Hippocampal formation (tissue), 2 donors: ENCODE data around the gene HNRNPA2B1.
"Not testable (repeated sequence)": the region's sequence is repeated elsewhere in the genome, so short reads cannot be mapped to it uniquely, and the experiment has no call there.

Source experiments
- DNase-seq, 2 donors: peaks; one replicate each; lab custom pipeline; 2025; lab: John Stamatoyannopoulos, UW

HNRNPA2B1 gene

DNA sequence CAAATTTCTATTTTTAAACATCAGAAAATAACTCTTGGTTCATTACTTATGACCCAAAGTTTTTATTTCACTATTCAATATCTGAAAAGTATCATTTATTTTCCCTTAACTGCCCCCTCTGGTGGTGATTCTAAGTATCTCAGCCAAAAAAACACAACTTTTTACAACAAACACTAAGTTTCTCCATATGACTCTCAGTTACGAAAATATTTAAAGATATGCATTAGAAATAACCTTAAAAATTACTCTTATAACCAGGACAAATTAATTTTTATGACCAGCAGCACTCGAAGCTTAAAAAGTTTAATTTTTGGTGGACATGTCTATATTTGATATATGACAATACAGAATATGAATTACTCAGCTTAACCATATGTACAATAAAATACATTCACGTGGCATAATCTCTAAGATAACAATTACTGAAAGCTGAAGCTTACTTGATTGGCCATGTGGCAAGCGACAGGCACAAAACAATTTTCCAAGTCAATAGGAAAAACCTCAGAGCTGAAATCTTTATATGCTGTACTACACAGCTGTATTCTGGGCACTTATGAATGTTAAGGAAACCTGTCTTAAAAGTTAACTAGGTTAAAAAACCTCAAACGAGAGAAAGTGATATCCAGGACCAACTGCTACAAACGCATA lies 2.3 kb downstream of the HNRNPA2B1 start:
- DNase-seq: no peak

DNA sequence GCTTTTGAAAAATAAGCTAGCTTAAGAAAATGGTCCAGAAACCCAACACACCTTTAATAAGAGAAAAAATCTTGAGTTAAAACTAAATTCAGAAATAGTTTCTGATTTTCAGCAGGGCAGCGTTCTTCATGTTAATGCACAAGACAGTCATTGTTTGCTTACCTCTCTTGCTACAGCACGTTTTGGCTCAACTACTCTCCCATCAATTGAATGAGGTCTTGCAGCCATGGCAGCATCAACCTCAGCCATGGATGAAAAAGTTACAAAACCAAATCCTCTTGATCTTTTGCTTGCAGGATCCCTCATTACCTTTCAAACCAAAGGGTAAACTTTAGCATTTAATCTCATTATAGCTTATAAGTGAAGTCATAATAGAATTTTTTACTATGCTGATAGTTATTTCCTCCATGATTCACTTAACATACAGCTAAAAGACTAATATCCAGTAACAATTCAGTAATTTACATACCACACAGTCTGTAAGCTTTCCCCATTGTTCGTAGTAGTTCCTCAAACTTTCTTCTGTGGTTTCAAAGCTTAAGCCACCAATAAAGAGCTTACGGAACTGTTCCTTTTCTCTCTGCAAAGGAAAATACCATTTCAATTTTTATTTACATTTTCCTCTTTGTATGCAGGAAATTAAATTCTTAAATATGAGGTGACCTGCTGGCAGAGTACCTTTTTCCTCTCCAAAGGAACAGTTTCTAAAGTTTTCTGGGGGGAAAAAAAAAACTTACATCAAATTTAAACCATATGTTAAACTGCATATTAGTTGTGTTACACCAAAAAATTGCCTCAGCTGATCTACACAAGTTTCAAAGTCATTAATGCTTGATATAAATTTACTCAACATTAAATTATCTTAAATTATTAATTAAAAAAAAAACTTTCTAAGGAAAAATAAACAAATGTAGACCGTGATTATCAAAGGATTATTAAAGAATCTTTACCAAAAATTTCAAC lies 3.1 kb downstream of the HNRNPA2B1 start:
- DNase-seq: no peak

DNA sequence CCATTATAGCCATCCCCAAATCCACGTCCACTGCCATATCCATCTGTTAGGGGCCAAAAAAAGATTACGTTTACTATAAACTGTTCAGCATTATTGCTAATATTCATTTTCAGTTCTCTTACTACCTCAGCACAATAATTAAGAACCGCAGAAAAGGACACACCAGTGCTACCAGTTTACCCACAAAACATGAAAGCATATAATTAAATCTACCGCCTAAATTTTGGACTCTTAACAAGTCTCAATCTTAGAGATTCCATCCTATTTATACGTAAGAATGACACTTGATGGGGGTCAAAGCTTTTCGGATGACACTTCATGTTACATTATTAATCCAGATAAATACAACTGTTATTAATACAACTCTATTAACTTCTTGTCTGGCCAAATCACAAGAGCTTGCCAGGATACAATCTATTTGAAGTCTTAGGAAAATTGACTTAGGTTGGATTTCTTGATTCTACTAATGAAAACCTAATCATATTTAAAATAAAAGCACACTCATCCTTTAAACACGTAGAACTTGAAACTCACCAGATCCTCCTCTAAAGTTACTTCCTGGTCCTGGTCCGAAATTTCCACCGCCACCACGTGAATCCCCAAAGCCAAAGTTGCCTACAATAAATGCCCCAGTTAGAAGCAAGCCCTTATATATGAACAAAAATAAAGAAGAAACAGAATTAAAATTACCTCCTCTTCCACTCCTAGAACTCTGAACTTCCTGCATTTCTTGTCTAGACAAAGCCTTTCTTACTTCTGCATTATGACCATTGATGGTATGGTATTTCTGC lies 4.5 kb downstream of the HNRNPA2B1 start:
- DNase-seq: no peak

DNA sequence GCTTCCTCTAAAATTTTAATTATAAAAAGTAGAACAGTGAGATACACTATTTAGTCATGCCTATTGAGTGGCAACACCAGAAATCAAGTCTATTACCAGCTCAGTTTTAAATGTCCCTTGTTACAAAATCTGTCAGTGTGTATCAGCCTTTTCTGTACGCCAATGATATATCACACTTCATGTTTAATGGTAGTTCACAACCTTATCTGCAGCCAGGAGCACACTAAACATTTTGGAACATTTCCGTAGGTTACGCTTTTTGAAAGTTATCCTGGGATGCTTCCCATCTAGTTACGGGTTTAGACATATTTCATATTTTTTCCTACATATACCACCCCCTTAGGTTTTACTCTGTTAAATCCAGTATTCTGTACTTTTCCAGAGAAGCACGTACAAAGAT lies 5.4 kb downstream of the HNRNPA2B1 start:
- DNase-seq: no peak

DNA sequence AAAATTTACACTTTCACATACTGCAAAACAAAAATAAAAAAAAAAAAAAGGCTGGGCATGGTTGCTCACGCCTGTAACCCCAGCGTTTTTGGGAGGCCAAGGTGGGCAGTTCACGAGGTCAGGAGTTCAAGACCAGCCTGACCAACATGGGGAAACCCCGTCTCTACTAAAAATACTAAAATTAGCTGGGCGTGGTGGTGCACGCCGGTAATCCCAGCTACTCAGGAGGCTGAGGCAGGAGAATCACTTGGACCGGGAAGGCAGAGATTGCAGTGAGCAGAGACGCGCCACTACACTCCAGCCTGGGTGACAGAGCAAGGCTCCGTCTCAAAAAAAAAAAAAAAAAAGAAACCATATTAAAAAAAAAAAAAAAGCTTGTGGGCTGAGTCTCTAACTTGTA lies 5.8 kb downstream of the HNRNPA2B1 start:
- DNase-seq: not testable (repeated sequence)

DNA sequence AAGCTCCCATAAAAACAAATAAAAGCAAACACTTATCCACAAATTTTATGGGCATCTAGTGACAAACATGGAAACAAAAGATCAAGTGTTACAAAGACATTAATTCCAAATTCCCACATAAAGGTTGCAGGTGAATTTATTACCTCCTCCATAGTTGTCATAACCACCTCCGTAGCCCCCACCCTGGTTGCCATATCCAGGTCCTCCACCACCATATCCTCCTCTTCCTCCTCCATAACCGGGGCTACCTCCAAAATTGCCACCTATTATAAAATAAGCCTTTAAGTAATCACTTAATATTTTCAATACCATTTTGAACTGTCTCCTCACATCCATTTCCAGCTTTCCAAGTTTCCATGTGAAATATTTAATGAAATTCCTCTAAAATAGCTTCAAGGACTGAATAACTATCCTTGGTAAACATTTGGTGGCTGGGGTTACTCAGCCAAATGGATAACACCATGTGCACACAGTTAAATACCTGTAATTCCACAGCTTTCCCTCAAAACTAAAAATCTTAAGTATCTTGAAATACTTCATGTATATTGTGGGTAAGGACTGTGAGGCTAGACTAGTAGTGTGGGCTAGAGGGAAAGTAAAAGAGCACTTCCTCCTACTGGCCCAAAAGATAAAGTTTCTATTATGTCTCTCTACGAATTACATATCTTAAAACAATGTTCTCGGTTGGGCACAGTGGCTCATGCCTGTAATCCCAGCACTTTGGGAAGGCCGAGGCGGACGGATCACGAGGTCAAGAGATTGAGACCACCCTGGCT lies 6.9 kb downstream of the HNRNPA2B1 start:
- no peak for DNase-seq

DNA sequence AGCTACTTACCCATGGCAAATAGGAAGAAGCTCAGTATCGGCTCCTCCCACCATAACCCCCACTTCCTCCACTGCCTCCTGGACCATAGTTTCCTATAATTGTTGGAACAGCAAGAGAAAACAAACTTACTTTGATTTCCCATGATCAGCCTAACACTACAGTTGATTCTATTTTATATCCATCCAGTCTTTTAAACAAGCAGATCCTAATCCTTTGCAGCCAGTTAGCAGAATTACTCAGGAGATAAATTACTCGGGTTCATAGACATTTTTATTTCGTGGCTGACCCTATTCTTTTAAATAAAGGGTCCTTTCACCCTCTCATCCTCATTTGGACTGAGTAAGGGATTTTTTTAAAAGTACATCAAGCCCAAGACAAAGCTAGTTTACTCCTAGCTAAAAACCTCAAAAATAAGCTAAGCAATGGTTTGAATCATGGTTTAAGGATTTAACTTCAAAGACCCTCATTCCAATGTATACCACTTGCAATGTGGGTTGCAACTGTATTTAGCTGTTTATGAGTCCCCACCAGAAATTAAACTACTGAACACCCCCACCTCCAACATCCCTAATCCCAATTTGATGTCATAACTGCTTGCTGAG lies 8.0 kb downstream of the HNRNPA2B1 start:
- no peak for DNase-seq

DNA sequence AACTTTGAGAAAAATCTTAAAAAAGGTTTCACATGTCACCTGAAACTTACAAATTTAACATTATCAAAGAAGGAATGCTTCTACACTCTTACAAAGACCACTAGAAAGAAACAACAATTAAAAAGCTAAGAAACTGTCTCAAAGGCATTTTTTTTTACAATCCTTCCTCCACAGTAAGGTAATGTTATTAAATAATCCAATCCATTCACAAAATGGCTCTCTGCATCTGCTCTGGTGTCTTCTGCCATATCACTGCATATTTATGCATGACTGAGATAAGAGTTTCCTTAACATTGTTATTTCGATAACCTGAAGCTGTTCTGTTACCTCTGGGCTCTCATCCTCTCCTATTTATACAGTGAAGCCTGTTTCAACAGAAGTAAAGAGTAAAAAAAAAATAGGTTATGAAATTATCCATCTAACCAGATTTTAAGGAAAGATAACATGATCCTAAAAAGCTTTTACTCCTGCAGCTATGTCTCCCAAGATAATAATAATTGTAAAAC lies 8.5 kb downstream of the HNRNPA2B1 start:
- no peak for DNase-seq

DNA sequence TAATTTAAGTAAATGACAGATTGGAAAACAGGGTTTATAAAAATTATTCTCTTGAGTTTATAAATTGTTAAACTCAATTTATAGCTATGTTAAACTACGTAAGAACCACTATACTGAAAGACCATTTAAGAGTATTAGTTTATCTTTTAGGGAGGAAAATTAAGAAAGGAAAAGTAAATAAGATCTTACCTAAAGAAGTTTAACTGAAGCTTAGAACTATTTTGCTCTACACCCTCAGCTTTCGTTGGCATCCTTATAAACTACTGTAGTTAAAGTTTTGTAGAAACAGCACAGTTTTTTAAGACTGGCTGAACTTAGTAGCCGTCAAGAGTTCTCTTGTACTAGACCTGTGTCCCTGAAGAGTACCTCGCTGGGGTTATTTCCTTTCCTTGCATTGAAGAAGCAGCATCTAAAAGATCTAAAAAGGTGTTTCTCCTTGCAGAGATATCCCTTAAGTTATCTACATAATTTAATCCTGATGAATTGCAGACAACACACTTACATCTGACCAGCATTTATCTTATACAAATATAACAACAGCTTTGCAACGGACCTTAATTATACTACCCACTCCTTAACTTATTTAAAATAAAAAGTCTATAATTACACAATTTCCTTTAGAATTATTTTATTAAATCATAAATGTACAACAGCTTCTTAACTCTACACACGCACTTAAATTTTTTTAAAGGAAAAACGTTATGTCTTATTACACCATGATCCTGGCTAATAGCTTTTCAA lies 9.1 kb downstream of the HNRNPA2B1 start:
- no peak for DNase-seq

DNA sequence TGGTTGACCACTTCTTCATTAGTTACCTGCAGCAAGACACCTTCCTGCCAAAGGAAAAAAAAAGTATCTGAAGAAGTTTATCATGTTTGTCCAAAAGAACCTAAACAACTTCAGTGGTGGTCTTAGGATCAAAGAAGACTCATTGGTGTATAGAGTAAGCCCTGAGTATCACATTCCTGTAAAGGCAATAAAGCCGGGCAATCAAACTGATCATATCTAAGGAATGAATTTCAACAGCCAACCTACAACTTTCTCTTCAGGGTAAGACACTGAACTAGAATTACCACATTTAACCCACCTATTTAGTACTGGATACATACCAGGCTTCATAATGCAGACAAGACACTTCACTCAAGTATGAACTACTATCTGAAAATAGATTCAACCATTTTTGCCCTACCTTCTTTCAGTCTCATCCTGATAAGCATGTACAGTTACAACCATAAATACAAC lies 10.1 kb downstream of the HNRNPA2B1 start:
- no peak for DNase-seq

DNA sequence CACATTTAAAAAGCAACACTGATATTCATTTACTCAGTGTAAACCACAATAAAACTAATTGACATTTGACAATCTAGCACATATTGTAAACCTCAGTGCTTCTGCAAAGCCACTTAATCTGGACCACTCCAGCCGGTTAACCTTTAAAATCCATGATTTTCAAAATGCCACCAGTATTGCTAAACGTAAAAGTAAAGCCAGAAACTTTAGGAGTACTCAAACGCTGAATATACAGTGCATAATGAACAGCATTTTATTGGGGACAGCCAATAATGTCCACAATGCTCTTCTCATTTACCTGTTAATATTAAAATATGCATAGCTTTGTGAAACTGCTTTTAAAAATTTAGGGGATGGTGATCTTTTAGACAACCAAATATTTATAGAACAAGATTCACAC lies 10.8 kb downstream of the HNRNPA2B1 start:
- DNase-seq: no peak

DNA sequence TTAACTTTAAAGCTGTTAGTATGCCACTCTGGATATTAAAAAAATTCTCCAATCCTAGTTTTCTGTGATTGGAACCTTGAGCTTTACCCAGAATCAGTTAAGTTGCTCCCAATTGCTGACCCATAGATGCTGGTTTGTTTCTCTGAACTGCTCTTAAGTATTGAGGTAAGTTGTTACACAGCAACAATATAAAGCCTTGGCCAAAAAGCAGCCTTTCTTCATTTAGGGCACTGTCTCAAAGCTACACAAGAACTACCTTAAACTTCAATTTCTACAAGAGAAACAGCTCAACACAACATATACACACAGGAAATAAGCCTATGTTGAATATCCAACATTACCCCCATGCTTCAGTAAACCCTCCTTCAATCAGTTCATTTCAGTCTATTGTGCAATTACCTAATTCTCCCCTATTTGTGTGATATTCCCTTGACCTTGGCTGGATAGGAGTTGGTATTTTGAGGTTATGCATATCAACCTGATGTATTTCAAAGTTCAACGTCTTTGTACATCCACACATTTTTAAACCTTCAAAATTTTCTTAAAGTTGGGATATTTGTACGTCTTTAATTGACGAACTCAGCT lies 11.5 kb downstream of the HNRNPA2B1 start:
- no peak for DNase-seq

DNA sequence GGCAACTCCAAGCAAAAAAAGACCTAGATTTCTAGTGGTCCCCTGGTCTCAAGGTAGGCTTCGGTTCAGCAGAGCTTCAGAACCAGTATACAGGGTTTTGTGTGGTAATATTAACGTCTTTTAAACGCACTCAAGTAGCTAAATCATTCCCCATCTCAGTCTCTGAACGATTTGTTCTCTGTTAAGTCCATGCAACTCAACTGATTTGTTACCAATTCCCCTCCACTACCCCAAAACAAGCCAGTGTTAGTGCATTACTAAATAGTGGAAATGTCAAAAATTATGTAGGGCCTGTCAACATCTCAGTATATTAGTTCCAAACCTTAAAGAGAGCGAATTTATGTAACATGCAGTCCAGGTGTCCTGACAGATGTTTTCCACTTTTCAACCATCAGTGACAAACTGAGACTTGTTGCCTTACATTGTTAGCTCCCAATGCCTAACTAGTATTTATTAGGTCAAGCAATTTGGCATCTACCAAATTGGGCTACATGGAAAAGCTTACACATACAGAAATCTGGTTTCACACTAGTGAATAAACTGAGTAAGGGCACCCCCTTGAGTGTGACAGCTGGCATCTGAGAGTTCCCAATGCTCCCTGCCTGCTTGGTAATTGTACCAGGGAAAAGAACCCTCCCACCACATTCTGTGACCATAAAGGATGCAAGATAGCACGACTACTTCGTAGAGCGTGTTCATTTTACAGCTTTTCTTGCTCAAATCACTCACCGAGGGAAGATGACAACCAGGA lies 12.2 kb downstream of the HNRNPA2B1 start:
- DNase-seq: no peak

DNA sequence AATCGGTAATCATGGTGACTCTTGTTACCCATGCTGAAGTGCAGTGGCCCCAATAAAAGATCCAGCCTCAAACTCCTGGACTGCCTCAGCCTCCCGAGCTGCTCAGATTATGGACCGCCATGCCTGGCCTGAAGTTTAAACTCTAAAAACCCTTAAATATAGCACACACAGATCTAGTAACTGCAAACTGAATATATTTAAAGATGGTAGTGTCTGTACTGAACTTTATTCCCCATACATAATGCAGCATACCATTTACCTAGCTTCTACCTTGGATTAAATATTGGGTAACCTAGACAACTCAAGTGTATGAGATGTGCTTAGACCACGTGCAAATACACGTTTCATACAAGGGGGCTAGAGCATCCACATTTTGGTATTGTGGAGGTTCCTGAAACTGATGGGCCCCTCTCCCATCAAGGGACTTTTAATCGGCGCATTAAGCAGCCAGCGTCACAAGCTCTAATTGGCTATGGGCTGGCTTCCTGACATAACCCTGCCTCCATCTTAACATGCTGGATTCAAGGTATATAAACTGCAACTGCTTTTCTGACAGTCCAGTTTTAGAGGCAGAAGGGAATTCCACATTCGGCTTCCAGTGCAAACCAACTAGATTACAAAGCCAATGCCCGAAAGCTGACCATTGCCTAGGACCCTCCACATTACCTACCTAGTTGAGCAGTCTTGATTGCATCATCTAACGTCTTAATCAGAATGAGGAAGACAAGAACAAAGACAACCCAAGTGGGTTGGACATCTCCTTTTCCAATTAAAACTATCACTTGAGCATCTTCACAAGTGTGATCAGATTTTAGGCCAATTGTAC lies 13.0 kb downstream of the HNRNPA2B1 start:
- no peak for DNase-seq

DNA sequence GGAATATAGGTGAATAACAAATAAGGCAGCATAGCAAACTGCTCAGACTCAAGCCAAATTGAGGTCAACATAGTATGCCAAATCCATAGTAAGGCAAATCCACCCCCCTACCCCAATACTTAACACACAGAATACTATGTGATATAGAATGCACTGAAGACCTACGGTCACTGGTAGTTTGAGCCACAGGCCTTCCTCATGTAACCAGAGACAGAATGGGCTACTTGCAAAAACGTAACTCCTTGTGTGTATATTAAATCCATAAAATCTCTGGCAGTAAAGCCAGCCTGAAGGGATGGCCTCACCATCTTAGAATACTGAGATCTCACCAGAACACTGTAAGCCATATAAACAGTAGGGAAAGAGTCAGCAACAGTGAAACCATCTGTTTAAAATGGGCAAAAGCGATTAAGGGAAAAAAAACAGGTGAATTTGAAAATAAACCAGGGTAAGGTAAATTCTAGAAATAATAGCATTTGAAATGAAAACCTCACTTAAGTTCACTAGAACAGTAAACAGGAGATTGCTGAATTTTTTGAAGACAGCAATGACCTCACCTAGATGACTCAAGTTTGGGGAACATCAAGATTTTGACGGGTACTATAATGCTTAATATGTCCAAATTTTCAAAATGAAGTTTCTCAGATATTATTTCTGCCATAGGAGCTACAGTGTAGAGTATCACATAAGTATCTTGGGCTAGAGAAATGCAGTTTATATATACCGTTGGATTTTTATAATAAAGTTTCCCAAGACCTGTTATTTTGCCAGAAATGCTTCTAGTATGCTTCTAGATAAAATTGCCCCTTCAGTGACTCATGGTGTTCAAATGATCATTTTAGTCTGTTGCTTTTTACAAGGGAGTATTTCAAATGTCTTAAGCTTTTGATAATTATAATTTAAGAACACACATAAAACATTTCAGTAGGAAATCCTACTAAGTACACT lies 13.9 kb downstream of the HNRNPA2B1 start:
- no peak for DNase-seq

DNA sequence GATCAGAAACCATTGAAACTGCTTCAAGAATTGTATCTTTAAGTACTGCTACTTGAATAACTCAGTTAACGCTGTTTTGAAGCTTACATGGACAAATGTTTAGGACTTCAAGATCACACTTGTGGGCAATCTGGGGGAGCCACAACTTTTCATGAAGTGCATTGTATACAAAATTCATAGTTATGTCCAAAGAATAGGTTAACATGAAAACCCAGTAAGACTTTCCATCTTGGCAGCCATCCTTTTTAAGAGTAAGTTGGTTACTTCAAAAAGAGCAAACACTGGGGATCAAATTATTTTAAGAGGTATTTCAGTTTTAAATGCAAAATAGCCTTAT lies 14.7 kb downstream of the HNRNPA2B1 start:
- DNase-seq: no peak

DNA sequence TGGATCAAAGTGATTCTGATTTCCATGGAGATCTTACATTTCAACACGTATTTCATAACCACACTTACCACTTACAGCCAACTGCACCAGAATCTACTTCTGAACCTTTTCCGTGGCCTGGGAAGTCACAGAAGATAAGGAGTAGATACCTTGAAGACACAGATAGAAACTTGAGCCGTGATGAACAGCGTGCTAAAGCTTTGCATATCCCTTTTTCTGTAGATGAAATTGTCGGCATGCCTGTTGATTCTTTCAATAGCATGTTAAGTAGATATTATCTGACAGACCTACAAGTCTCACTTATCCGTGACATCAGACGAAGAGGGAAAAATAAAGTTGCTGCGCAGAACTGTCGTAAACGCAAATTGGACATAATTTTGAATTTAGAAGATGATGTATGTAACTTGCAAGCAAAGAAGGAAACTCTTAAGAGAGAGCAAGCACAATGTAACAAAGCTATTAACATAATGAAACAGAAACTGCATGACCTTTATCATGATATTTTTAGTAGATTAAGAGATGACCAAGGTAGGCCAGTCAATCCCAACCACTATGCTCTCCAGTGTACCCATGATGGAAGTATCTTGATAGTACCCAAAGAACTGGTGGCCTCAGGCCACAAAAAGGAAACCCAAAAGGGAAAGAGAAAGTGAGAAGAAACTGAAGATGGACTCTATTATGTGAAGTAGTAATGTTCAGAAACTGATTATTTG lies 15.3 kb downstream of the HNRNPA2B1 start:
- DNase-seq: no peak
